ENCODE measurements around the gene ACOX3.

The ACOX3 gene

DNA sequence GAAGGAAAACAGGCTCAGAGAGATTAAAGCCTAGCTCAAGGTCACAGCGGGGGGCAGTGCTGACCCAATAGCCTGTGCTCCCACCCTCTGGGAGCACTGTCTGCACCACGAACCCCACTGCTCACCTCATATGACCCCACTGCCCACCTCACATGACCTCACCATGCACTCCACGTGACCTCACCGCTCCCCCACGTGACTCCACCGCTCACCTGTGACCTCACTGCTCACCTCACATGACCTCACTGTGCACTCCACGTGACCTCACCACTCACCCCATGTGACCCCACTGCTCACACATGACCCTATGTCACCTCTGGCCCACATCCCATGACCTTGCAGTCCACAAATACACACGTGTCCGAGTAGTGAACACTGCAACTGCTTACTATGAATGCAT is 55.4 kb downstream of the ACOX3 start:
- DNase-seq: no peak

DNA sequence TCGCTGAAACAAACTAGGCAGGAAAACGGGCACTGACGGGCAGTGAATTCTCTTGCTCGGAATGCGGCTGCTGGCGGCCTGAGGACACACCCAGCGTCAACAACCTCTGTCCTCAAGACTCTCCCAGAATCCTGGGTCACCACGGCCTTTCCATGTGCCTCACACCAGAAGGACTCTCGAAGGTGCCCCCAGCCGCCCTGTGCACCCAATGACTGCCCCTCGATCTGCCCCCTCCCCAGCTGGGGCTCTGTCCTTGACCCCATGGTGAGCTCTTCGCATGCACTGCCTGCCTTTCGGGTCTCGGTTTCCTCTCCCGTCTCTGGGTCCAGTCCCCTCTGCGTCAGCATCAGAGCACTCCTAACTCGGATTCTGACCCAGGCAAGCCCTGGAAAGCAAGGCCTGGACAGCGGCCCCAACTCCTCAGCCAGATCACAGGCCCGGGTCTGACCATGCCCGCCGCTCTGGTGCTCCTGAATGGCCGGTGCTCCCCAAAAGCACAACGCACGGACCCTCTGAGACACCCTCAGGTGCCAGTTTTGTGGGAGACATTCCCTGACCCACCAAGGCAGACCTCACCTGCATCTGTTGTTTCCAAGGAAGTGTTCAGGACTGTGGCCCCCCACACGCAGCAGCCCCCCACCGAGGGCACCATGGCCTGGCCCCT is 56.0 kb downstream of the ACOX3 start:
- no peak for DNase-seq

DNA sequence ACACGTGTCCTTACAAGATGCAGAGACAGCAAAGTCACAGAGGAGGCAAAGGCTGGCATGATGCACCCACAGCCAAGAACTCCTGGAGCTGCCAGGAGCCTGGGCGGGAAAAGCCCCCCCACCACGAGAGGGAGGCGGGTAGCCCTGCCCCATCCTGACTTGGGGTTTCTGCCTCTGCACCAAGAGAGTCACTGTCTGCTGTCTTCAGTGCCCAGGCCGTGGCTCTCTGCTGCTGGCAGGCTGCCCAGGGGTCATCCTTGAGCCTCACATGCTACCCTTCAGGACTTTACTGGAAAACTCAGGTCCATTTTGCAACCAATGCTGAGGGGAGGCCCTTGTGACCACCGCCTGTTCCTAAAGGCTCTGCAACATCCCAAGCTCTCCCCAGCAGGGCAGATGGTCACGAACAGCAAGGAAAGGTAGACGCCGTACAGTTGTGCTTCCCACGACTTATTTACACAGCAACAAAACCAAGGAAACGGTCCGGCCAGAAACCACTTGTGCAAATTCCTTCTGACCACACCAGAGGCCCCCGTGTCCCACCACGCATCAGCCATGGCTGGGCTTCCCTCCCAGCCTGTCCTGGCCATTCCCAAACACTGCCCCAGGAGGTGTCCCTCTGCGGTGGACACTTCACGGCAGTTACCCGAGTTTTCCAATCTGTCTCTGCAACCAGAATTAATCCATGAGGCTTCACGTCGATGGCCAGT is 56.9 kb downstream of the ACOX3 start:
- no peak for DNase-seq

DNA sequence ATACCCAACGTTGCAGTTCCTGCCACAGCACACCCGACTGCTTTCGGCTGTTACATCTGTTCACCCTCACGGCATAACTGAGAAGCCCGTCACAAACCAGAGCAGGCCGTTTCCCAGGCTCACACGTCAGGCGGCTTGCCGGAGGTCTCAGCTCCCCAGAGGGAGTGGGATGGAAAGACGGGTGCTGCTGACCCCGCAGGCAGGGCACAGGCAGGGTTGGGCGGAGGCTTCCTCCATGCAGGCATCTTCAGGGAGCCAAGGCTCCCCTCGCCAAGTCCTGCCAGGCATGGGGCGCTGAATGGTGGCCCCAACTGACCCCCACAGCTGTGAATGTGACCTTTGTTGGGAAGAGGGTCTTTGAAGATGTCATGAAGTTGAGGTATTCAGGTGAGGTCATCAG is 57.5 kb downstream of the ACOX3 start:
- DNase-seq: no peak

DNA sequence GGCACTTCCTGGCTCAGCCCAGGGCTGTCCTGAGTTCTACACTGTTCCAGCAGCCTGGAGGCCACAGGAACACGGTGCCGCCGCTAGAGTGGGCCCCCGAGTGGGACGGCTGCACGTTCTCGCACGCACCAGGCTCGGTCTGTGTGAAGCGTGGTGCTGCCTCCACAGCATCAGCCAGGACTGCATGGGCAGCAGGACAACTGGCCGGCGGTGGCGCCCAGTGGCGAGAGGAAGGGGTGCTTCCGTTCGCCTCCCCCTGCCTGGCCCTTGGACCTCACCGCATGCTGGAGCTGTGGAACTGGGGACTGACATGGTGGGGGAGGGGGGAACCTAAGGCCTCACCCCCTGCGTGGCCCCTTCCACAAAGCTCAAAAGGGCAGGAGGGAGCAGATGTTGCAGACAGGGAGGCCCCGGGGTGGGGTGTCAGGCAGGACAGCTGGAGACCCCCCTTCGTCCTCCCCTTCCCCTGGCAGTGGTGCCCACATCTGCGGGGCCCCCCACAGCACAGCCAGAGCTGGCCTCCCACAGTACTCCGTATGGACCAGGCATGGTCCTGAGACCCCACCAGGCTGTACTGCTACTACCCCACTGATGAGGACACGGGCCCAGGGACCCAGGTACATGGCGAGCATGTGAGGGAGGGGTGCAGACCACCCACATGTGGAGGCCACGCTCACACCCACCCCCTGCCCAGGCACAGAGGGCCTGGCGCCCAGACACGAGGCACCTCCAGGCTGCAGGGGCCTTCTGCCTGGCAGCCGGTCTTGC is 58.5 kb downstream of the ACOX3 start:
- DNase-seq: no peak

DNA sequence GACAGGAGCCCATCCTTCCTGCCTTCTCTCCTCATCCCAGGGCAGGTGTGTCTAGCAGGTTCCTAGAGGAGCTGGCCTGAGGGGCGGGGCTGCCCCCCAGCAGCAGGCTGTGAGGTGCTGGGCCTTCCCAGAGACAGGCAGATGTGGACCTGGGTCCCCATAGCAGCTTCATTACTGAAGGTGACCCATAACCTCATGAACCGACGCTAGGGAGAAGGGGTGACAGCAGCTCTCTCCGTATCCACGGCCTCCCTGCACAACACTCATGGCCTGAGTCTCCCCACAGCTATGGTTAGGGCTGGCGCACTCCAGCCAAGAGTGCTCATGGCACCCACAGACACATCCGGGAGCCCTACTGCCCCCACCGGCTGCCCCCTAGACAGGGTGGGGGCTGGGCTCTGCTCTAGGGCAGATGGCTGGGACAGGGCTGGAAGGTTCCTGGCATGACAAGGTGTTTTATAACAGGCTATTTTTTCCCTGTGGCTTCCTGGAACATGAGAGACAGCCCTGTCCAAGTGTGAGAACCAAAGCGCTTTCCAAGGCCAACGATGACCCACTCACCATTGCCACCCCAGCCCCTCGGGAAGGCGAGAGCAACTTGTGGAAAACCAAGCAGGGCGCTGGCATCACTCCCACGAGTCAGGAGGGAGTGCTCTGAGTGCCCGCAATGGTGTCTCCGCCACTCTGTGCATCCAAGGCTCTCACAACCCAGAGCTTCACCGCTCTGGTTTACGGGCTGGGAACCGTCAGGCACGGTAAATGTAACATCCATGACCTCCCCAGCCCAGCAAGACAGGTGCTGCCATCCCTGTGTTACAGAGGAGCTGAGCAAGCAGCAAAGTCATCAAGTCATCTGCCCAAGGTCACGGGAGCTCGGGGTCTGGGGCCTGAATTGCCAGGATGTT is 59.8 kb downstream of the ACOX3 start:
- DNase-seq: no peak

DNA sequence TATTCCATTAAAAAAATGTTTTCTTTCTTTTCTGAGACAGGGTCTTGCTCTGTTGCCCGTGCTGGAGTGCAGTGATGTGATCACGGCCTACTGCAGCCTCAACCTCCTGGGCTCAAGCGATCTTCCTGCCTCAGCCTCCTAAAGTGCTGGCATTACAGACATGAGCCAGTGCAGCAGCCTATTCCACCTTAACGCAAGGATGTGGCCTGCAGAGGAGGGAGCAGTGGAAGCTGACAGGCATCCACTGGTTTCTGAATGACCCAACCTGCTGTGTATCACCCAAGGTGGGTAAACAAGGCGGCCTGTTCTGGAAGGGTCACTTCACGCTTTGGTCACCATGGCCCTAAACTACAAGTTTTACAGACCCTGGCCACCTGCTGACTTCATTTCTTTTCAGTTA is 60.8 kb downstream of the ACOX3 start:
- no peak for DNase-seq

DNA sequence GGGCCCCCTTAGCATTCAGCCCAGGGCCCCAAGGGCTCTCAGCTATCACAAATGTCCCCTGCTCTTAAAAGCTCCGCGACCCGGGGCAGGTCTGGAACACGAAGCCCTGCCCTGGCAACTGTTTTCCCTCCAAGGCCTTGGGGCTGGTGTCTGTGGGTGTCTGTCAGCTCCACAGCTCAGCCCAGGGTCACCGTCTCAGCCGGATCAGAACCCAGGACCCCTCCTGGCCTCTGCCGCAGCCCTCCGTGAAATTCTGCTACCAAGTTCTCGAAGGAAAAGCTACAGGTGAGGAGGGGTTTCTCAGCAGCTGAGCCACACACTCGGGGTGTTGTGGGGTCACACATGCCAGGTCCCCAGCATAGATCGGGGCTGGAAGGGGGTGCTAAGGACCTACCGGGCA is 61.2 kb downstream of the ACOX3 start:
- no peak for DNase-seq

DNA sequence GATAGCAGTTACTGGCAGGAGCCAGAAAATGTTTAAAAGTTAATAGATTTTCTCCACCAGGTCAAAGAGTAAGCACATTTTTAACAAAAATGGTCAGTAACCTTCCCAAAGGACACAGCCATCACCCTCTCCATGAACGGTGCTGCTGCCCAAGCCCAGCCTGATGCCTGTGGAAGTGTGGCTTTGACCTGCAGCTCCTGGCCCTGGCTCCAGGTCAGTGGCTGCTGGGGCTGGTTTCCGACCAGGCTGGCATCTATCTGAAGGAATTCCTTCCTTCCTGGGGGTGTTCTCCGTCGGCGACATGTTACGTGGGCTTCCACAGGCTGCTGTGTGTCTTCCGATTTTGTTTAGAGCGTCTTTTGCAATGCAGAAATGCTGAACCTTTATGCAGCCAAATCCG is 61.7 kb downstream of the ACOX3 start:
- no peak for DNase-seq

DNA sequence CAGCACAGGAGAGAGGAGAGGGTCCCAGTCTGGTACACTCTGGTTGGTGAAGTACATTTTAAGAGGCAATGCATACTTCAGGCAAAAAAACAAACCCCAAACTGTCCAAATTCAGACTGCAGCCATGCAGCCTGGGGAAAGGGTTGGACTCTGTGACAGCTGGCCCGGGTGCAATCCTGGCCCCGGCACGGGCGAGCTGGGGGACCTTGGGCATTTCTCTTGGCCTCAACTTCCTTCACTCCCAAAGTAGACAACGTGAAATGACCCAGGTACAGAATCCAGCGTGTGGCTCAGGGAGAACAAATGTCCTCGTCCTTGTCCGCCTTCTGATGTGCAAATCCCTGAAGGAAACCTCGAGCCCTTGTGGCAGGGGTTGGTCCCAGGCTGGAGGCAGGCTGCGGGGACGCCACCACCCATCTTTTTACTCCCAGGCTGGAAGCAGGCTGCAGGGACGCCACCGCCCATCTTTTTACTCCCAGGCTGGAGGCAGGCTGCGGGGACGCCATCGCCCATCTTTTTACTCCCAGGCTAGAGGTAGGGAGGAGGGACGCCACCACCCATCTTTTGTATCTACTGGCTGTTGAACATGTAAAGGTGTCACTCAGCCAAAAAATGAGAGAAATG is 62.3 kb downstream of the ACOX3 start:
- DNase-seq: no peak

DNA sequence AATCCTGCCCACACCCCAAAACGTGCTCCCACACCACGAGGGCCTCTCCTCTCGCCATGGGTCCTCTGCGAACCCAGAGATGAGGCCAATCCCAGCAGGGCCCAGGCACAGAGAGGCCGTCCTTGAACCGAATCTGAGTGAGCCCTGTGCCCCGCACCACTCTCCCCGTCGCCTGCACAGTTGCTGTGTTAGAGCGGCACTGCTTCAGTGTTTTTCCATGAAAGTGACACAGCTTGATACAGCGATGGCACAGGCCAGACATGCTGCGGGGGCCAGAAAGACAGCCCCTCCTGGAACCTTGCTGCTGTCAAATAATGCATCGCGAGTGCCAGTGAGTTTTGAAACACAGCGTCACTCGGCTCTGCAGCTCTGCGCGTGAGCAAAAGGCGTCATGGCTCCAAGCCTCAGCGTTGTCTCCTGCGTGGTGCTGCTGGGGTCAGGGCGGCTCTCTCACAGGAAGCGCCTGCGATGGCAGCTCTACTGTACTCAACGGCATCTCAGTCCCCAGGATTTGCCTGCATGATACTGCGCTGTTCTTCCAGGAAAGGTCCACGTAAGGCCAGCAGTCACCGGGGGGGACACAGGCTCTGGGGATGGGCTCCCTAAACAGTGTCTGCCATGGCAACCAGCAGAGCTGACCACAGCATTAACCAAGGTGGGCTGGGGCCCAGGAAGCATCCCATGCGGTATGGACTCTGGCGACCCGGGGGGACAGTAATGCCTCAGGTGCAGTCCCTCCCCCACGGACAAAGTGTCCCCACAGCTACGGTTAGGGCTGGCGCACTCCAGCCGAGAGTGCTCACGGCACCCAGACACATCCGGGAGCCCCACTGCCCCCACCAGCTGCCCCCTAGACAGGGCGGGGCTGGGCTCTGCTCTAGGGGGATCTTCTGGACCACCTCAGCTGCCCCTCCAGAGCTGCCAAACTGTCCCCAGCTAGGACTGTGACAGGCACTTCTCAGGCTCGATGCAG is 63.1 kb downstream of the ACOX3 start:
- no peak for DNase-seq

DNA sequence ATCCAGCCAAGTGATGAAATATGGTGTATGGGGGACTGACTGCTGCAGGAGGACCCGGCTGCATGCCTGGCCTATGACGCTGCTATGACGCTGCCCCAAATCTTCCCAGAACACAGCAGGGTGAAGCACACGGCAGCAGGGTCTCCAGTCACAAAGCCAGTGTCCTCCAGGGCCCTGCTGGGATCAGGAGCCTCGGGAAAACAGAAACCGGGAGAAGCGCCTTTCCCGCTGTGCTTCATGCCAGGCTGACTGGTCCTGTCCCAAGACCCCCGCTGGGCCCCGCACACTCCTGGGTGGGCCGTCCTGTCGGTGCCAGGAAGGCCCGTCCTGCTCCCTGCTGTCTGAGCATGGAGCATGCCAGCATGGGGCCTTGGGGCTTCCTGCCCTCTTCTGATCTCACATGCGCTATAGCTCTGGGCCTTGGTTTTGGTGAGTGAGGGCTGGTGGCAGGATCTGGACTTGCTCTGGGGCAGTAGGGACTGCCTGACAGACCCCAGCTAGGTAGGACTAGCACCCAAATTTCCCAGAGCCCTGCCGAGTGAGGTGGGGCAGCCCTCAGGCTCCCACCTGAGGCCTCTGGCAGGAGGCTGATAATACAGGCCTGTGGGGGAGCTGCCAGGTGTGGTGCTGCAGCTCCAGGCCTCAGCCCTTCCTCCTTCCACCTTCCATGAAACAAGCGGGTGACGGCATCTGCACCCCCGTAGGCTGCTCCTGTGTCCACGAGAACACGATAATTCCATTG is 64.0 kb downstream of the ACOX3 start:
- DNase-seq: no peak

DNA sequence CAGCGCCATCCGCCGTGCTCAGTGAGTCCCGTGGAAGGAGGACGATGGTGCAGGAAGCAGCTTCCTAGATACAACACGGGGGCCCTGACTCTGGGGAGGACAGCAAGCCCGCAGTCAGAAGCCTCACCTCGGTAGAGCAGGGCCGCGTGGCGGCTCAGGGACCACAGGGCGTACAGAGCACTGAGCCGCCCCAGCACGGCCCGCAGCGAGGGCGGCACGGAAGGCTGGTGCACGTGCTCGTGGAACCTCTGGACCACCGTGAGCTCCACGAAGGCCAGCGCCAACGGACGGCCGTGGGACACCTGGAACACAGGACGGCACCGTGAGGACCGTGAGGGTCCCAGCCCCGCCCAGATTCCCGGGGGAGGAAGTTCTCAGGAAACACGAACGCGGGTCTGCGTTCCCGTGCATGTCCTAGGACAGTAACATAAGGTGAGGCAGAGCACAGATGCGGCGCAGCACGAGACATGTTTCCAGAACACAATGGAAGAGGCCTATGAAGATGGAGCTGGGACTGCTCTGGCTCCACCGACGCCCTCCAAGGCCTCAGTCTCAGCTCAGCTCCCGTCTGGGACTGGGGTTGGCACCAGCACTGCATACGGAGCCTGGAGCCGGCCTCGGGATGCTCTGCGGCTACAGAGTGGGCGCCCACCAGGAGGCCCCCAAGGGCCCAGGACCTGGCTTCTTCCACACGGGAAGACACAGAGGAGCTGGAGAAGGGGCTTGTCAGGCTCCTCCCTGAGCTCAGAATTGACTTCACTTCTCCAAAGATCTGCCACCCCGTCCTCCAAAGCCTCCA is 65.5 kb downstream of the ACOX3 start:
- no peak for DNase-seq

DNA sequence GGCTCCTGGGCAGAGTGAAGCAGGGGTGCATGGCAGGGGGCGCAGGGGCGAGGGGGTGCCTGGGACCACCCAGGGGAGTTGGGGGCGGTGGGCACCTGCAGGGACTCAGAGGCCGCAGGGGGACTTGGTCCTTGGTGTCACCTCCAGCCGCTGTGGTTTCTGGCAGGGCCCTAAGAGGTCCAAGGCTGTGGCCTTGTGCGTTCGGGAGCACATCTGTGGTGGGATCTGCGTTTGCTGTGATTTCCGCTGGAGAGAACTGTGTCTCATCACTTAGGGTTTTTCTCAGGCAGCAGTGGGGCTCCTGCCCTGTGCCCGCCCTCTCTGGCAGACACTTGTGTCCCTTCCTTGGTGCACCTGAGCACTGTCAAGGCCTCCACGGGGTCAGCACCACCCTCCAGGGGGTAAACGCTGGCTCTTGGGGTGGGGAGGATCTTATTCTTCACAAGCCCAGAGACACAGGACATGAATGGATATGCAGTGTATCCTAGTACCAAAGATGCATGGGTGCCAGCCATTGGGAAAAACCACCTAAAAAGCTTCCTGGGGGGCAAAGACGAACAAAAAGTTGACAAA is 66.5 kb downstream of the ACOX3 start:
- no peak for DNase-seq

DNA sequence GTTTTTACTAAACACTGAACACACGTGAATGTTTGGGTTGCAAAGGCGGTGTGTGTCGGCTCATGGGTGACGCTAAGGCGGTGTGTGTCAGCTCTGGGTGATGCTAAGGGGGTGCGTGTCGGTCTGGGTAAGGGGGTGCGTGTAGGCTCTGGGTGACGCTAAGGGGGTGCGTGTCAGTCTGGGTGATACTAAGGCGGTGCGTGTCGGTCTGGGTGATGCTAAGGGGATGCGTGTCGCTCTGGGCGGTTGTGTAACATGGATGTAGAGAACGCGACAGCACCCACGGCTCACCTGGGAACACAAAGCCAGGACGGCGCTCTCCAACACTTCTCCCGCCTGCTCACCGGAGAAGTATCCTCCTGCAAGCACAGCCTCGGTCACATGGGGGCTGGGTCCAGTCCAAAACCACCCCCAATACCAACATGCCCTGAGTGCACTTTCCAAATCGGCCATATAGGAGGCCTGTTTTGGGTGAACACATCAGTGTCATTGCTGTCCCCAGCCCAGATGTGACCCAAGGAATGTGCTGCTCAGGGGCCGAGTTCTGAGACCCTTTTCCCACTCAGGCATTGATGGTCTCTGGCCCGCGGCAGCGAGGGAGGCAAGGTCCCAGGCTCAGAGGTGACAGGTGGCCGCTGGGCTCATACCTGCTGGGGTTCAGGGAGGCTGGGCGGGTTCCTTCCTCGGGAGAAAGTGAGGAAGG is 67.1 kb downstream of the ACOX3 start:
- DNase-seq: no peak

DNA sequence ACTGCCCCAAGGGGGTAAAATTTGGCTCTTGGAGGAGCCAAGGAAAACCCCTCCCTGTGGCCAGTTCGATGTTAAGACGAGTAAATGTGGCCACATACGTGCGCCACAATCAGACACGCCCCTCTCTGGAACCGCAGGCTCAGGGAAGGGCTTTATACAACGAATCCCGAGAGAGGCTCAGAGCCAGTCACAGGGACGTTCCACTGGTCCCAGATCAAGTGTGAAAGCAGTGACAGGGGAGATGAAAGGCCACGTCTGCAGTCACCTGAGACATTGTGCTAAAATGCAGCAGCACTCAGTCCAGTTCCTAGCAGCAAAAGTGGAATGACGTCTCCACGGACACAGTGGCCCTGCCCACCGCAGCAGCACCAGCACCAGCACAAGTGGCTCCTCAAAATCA is 68.0 kb downstream of the ACOX3 start:
- no peak for DNase-seq

DNA sequence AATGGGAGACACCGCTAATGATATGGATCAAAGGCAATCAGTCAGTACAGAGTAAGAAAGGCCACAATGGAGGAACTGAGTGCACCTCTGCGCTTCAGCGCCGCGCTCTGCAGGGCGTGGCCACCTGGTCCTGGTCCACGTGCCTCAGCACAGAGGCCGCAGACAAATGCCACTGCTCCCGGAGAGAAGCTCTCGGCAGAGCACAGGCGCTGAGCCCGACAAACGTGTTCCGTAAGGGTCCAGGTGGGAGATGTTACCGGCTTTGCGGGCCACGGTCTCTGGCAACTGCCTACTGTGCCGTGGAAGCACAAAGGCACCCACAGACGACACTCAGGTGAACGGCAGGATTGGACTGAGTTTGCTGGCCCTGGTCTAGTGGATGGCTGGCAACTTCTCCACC is 68.9 kb downstream of the ACOX3 start:
- DNase-seq: no peak

DNA sequence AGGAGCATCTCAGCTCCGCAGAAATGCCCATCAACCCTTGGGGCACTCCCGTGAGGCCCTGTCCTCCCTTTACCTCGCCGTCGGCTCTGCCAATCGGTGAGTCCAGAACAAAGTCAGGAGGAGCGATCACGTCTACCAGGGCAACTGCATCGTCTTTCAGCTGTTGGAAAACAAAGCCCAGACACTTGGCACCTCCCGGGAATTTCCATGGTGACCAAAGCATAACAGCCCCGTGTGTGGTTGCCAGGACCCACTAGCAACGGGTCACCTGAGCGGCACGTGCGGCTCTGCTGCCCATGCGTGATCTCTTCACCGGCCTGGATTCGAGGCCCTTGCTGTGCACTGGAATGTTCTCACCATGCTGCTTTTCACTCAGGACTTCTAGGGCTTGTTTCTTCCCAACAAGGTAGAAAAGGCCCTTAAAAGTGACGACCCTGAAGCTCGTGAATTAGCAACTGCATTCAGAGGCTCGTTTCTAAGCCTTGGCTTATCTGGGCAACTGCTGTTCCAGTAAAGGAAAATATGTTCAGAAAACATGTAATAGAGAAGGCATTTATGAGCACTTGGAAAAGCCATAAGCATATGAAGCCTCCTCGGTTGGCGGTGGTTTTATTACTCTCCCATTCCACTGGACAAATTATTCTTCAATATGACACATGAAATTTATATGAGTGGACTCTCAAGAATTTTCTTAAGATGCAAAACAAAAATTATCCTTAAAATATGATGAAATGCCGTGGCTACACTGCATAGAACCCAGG is 69.5 kb downstream of the ACOX3 start:
- no peak for DNase-seq
